ENCODE measurements around the gene ZXDC. TPM values are rescaled to one million over a fixed set of nuclear protein-coding genes. Genes with fewer than 3 reads are reported as not detected.

Gene ZXDC
- total RNA-seq, 2 donors from 2014 or later, result 53.5 to 55.0 TPM

GRCh38 chr3:126467611-126467955 is 8.1 kb downstream of the ZXDC start:
- TF ChIP-seq, protein P1, sequence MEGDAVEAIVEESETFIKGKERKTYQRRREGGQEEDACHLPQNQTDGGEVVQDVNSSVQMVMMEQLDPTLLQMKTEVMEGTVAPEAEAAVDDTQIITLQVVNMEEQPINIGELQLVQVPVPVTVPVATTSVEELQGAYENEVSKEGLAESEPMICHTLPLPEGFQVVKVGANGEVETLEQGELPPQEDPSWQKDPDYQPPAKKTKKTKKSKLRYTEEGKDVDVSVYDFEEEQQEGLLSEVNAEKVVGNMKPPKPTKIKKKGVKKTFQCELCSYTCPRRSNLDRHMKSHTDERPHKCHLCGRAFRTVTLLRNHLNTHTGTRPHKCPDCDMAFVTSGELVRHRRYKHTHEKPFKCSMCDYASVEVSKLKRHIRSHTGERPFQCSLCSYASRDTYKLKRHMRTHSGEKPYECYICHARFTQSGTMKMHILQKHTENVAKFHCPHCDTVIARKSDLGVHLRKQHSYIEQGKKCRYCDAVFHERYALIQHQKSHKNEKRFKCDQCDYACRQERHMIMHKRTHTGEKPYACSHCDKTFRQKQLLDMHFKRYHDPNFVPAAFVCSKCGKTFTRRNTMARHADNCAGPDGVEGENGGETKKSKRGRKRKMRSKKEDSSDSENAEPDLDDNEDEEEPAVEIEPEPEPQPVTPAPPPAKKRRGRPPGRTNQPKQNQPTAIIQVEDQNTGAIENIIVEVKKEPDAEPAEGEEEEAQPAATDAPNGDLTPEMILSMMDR (IDR thresholded peaks at IDR 0.05), result no peak
- ATAC-seq (ENCODE audit: insufficient number of reproducible peaks, low FRiP score, low read depth) (no peak), DNase-seq (ENCODE audit: low spot score) (no peak)
- Histone ChIP-seq H3K4me3 (no peak overlapping the region), H3K27ac (no peak overlapping the region), H3K4me1 (ENCODE audit: control insufficient read depth in 1 of 2, low read depth in 2 of 2) (peaks cover 9 to 14% of the 10 kb centered on the region in 2 donors), H3K36me3 (peaks cover 73% of the 10 kb centered on the region), H3K27me3 (replicated peaks; ENCODE audit: insufficient read depth) (no peaks in the 10 kb centered on the region), H3K9me3 (no peaks in the 10 kb centered on the region)

- Histone ChIP-seq H3K27ac (no peak overlapping the region), H3K4me1 (ENCODE audit: control insufficient read depth in 1 of 2, low read depth in 2 of 2) (peaks cover 4 to 10% of the 10 kb centered on the region in 2 donors), H3K36me3 (peaks cover 79% of the 10 kb centered on the region), H3K9me3 (no peaks in the 10 kb centered on the region), H3K4me3 (no peak overlapping the region), H3K27me3 (replicated peaks; ENCODE audit: insufficient read depth) (no peaks in the 10 kb centered on the region)
- DNase-seq (ENCODE audit: low spot score), result no peak
- no peak for ATAC-seq (ENCODE audit: insufficient number of reproducible peaks, low FRiP score, low read depth)
- TF ChIP-seq, protein P1 (IDR thresholded peaks at IDR 0.05), result no peak
Measured at GRCh38 chr3:126466886-126467610, 8.6 kb downstream of the ZXDC start.

GRCh38 chr3:126465928-126466544 is 9.7 kb downstream of the ZXDC start:
- Histone ChIP-seq H3K27me3 (replicated peaks; ENCODE audit: insufficient read depth) (no peaks in the 10 kb centered on the region), H3K36me3 (peaks cover 88% of the 10 kb centered on the region), H3K27ac (no peak overlapping the region), H3K4me3 (no peak overlapping the region), H3K4me1 (ENCODE audit: control insufficient read depth in 1 of 2, low read depth in 2 of 2) (peaks cover 0 to under 1% of the 10 kb centered on the region in 2 donors), H3K9me3 (no peaks in the 10 kb centered on the region)
- ATAC-seq (ENCODE audit: insufficient number of reproducible peaks, low FRiP score, low read depth) (no peak), DNase-seq (ENCODE audit: low spot score) (no peak)
- TF ChIP-seq, protein P1 (IDR thresholded peaks at IDR 0.05), result no peak

DNA sequence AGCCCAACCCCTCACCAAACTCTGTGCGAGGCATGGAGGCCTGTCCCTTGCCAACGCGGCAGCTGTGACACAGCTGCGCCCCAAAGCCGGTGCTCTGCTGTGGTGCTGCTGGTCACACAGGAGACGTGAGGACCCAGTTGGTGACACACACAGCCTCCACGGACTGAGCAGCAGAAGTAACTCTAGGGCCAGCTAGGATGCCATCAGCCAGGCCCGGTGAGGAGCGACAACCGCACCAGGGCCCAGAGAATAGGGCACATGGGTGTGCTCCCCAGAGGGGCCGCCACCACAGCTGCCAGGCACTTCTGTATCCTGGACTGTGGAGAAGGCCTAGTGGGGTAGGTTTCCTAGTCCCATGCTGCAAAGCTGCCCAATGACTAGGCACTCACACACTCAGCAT is 10.7 kb downstream of the ZXDC start:
- Histone ChIP-seq H3K27me3 (replicated peaks; ENCODE audit: insufficient read depth) (no peaks in the 10 kb centered on the region), H3K9me3 (no peaks in the 10 kb centered on the region), H3K4me1 (ENCODE audit: control insufficient read depth in 1 of 2, low read depth in 2 of 2) (no peaks in the 10 kb centered on the region), H3K36me3 (peaks cover 89% of the 10 kb centered on the region), H3K4me3 (no peak overlapping the region), H3K27ac (no peak overlapping the region)
- TF ChIP-seq, protein P1 (IDR thresholded peaks at IDR 0.05), result no peak
- ATAC-seq (ENCODE audit: insufficient number of reproducible peaks, low FRiP score, low read depth) (no peak), DNase-seq (ENCODE audit: low spot score) (no peak)

- ATAC-seq (ENCODE audit: insufficient number of reproducible peaks, low FRiP score, low read depth) (no peak), DNase-seq (ENCODE audit: low spot score) (no peak)
- no peak overlapping the region for H3K27ac ChIP-seq
- peaks cover 89% of the 10 kb centered on the region for H3K36me3 ChIP-seq
- H3K27me3 ChIP-seq (replicated peaks; ENCODE audit: insufficient read depth), result no peaks in the 10 kb centered on the region
- H3K9me3 ChIP-seq, result no peaks in the 10 kb centered on the region
- H3K4me1 ChIP-seq (ENCODE audit: control insufficient read depth in 1 of 2, low read depth in 2 of 2), result no peaks in the 10 kb centered on the region
- TF ChIP-seq, protein P1 (IDR thresholded peaks at IDR 0.05), result no peak
- H3K4me3 ChIP-seq, result no peak overlapping the region
Measured at GRCh38 chr3:126464494-126464893, 11.2 kb downstream of the ZXDC start.

Measured in thoracic aorta (tissue), 2 donors.